Measurements from ENCODE around the gene BTBD2.

Gene BTBD2

GRCh38 chr19:2057484-2058469 lies 42.3 kb upstream of the BTBD2 start:
- Histone ChIP-seq H3K4me3 (no peak overlapping the region), H3K36me3 (no peaks in the 10 kb centered on the region), H3K27me3 (no peaks in the 10 kb centered on the region), H3K4me1 (peaks cover 10 to 65% (median 46%) of the 10 kb centered on the region in 4 donors), H3K27ac (peak overlapping the region; percentile 98 to 100), H3K9me3 (no peaks in the 10 kb centered on the region)
- intact Hi-C loops (cut with DNase I; ENCODE audit: low total_unique reads): no loop called here
- no peak for DNase-seq
- no peak for TF ChIP-seq CTCF (IDR thresholded peaks at IDR 0.05)

- no peaks in the 10 kb centered on the region for H3K36me3 ChIP-seq
- peaks cover 10 to 65% (median 42%) of the 10 kb centered on the region in 4 donors for H3K4me1 ChIP-seq
- DNase-seq: no peak
- TF ChIP-seq CTCF (IDR thresholded peaks at IDR 0.05): no peak
- no peaks in the 10 kb centered on the region for H3K9me3 ChIP-seq
- H3K4me3 ChIP-seq: no peak overlapping the region
- intact Hi-C loops (cut with DNase I; ENCODE audit: low total_unique reads): no loop called here
- H3K27me3 ChIP-seq: no peaks in the 10 kb centered on the region
- peak overlapping the region; percentile 98 to 100 for H3K27ac ChIP-seq
Measured at GRCh38 chr19:2056837-2057192, 41.3 kb upstream of the BTBD2 start.

GRCh38 chr19:2055931-2056836 lies 40.7 kb upstream of the BTBD2 start:
- peak; percentile 67 to 82 for DNase-seq
- Histone ChIP-seq H3K4me3 (peak overlapping the region; percentile 38 to 47), H3K4me1 (peaks cover 10 to 69% (median 46%) of the 10 kb centered on the region in 4 donors), H3K9me3 (no peaks in the 10 kb centered on the region), H3K27ac (peak overlapping the region; percentile 98 to 100), H3K27me3 (no peaks in the 10 kb centered on the region), H3K36me3 (no peaks in the 10 kb centered on the region)
- intact Hi-C loops (cut with DNase I; ENCODE audit: low total_unique reads): no loop called here
- TF ChIP-seq CTCF (IDR thresholded peaks at IDR 0.05): no peak

GRCh38 chr19:2054763-2055162 lies 39.2 kb upstream of the BTBD2 start:
- H3K27ac ChIP-seq: no peak overlapping the region

More at GRCh38 chr19:2054763-2055162, 39.2 kb upstream of the BTBD2 start:
- no peak for DNase-seq
- Histone ChIP-seq H3K36me3 (no peaks in the 10 kb centered on the region), H3K27me3 (no peaks in the 10 kb centered on the region), H3K9me3 (no peaks in the 10 kb centered on the region), H3K4me3 (no peak overlapping the region), H3K4me1 (peaks cover 2 to 56% (median 34%) of the 10 kb centered on the region in 4 donors)
- TF ChIP-seq CTCF (IDR thresholded peaks at IDR 0.05): no peak
- intact Hi-C loops (cut with DNase I; ENCODE audit: low total_unique reads): no loop called here
